GM06990 (cell line): ENCODE data around the gene FOXC2.

ENCODE experiments used
- DNase-seq: peaks from one replicate; pipeline ENCODE4 v3.0.0-alpha.2; 2011; ENCODE audit not compliant: insufficient read length; ENCODE audit errors: extremely low read depth
- H3K27me3 ChIP-seq: replicated peaks from 2 replicates; pipeline ENCODE4 v1.6.0; 2011; ENCODE audit warnings: low read length; ENCODE audit not compliant: control insufficient read depth, insufficient read depth
- H3K36me3 ChIP-seq: 2 replicates; pipeline ENCODE4 v1.5.1; 2011; ENCODE audit warnings: low read length; ENCODE audit not compliant: control insufficient read depth, insufficient read depth
- H3K4me3 ChIP-seq: replicated peaks from 2 replicates; pipeline ENCODE4 v1.5.1; 2011; ENCODE audit warnings: low read depth, mild to moderate bottlenecking, control low read depth, low read length
- CTCF ChIP-seq: IDR thresholded peaks from 2 replicates; pipeline ENCODE4 v1.5.1; 2011; ENCODE audit warnings: low read length, control low read depth, mild to moderate bottlenecking, inconsistent platforms; ENCODE audit not compliant: insufficient read depth, poor library complexity, severe bottlenecking

FOXC2 gene

DNA sequence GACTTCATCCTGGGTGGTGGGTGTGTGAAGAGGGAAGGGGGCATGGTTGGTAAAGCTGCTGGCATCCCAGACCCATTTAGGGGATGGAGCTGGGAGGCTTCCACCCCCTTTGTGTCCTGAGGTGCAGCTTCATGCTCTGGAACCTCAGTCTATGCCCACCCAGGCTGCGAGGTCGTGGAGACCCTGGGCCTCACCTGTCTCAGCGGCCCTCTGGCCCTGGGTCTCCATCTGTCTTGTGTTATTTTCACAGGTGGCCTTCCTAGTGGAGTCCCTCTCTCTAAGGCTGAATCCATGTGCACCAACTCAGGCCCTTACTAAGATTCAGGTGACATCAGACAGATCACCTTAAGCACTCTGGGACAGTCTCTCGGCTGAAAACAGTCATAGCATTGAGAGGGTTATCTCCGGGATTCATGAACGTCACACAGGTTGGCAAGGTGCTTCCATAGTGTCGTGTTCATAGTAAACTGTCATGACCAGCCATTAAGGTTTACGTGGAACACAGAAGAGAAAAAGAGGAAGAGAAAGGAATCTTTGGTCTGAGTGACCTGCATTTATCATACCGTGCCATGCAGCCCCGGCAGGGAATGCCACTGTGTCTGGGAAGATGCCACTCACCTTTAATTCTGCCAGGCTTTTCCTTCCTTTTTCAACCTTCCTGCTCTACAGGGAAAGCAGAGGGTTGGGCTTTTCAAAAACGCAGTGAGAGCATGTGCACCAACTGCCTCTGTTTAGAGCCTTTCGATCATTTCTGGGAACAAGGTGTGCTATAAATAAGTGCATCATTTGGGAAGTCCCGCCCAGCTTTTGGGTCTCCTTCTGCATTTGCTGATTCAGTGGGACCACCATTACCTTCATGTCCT, 7.2 kb downstream of the FOXC2 start:
- Histone ChIP-seq H3K4me3 (no peak overlapping the region), H3K36me3 (no peaks in the 10 kb centered on the region), H3K27me3 (peaks cover under 1% of the 10 kb centered on the region)
- DNase-seq, result no peak
- TF ChIP-seq CTCF, result no peak

DNA sequence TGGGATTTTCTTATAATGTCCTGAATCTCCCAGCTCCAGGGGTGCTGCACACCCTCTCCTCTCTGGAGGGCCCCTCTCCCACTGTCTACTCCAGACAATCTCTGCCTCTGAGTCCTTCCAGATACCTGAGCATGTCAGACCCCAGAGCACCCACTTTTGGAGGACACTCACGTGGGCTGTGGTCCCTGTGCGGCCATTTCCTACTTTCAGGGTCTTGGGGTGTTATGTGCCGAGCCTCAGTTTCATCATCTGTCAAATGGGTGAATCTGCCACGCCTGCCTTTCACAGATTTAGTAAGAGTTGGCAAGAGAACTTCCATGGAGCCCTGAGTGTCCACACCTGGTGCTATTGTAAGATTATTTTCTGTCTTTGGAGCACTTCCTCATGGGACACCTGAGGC, 8.0 kb downstream of the FOXC2 start:
- no peaks in the 10 kb centered on the region for H3K36me3 ChIP-seq
- no peak for DNase-seq
- H3K4me3 ChIP-seq, result no peak overlapping the region
- TF ChIP-seq CTCF, result no peak
- no peaks in the 10 kb centered on the region; the same call in 1 of the 2 replicates for H3K27me3 ChIP-seq

GRCh38 chr16:86575095-86575685, 8.6 kb downstream of the FOXC2 start:
- no peak for DNase-seq
- no peak overlapping the region for H3K4me3 ChIP-seq
- H3K36me3 ChIP-seq, result no peaks in the 10 kb centered on the region
- H3K27me3 ChIP-seq, result no peaks in the 10 kb centered on the region; the same call in 1 of the 2 replicates
- TF ChIP-seq CTCF, result no peak

- TF ChIP-seq CTCF, result peak; percentile 57
- no peaks in the 10 kb centered on the region for H3K36me3 ChIP-seq
- no peaks in the 10 kb centered on the region; the same call in 1 of the 2 replicates for H3K27me3 ChIP-seq
- peak overlapping the region; percentile 38 for H3K4me3 ChIP-seq
- DNase-seq, result peak; percentile 48
Measured at GRCh38 chr16:86575754-86576557, 9.3 kb downstream of the FOXC2 start.

DNA sequence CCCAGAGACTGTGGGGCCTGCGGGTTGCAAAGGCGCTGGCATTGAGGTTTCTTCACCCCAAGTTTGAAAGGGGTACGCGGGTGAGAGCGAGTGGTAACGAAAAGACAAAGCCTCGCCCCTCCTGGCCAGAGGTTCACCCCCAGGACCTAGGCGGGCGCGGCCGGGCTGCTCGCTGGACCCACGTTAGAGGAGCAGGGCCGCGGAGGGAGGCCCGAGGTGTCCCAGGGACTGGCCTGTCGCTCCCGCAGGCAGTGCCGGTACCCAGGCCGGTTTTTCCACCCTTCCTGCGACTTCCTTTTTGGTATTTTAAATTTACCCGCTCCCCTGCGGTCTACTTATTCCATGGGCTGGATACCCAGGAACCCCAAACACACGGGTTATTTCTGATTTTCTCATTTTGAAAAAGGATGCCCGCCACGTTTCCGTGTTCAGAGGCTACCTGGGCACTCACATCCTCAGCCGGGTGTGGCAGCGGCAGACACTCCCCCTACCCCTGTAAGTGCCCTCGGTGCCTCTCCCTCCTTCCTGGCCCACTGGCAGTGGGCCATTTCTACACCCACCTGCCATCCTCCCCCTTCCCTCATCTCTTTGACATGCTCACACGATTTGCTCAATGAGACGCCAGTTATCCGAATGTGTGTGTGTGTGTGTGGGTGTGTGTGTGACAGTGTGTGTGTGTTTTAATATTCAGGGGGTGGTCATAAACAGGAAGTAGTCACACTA, 10.1 kb downstream of the FOXC2 start:
- DNase-seq, result no peak
- no peak for TF ChIP-seq CTCF
- H3K27me3 ChIP-seq, result no peaks in the 10 kb centered on the region; the same call in 1 of the 2 replicates
- H3K36me3 ChIP-seq, result no peaks in the 10 kb centered on the region
- H3K4me3 ChIP-seq, result no peak overlapping the region
